Mesenchymal stem cell (in vitro differentiated cells and primary cell): ENCODE data around the gene ARHGAP32.

Experiments used
- DNase-seq: peaks from one replicate; pipeline ENCODE4 v3.0.0-alpha.2; 2013
- H2AFZ ChIP-seq: one replicate; pipeline ENCODE4 v1.6.1; 2013; ENCODE audit warnings: low read depth, mild to moderate bottlenecking, control low read depth, inconsistent platforms, low read length, moderate library complexity
- H2AK5ac ChIP-seq: 2 replicates; pipeline ENCODE4 v1.6.1; 2013; ENCODE audit warnings: low read length, moderate library complexity, mild to moderate bottlenecking, inconsistent platforms; ENCODE audit not compliant: severe bottlenecking
- H2BK120ac ChIP-seq: one replicate; pipeline ENCODE4 v1.6.1; 2013; ENCODE audit warnings: low read depth, mild to moderate bottlenecking, inconsistent platforms, low read length, moderate library complexity
- H2BK12ac ChIP-seq, 2 experiments: one replicate each; pipeline ENCODE4 v1.6.1; 2013; ENCODE audit warnings: inconsistent platforms in 2 of 2, low read length in 2 of 2, mild to moderate bottlenecking in 2 of 2, moderate library complexity in 2 of 2, control low read depth in 1 of 2
- H2BK15ac ChIP-seq: one replicate; pipeline ENCODE4 v1.6.1; 2013; ENCODE audit warnings: mild to moderate bottlenecking, low read depth, inconsistent platforms; ENCODE audit not compliant: poor library complexity, severe bottlenecking
- H2BK5ac ChIP-seq: 2 replicates; pipeline ENCODE4 v1.6.1; 2013; ENCODE audit warnings: low read depth, mild to moderate bottlenecking, low read length, control low read depth, inconsistent platforms; ENCODE audit not compliant: poor library complexity, severe bottlenecking
- H3K14ac ChIP-seq, 2 experiments: one replicate each; pipeline ENCODE4 v1.6.1; 2013; ENCODE audit warnings: inconsistent platforms in 2 of 2, low read length in 2 of 2, control low read depth in 1 of 2, mild to moderate bottlenecking in 1 of 2, moderate library complexity in 1 of 2
- H3K18ac ChIP-seq, 2 experiments: one replicate each; pipeline ENCODE4 v1.6.1; 2013; ENCODE audit warnings: inconsistent platforms in 2 of 2, low read length in 2 of 2, control low read depth in 1 of 2, low read depth in 1 of 2, mild to moderate bottlenecking in 1 of 2
- H3K23ac ChIP-seq, 2 experiments: one replicate each; pipeline ENCODE4 v1.6.1; 2013; ENCODE audit warnings: inconsistent platforms in 2 of 2, low read length in 2 of 2, mild to moderate bottlenecking in 2 of 2, moderate library complexity in 2 of 2, control low read depth in 1 of 2
- H3K27ac ChIP-seq: 2 replicates; pipeline ENCODE4 v1.5.1; 2013; ENCODE audit warnings: mild to moderate bottlenecking, moderate library complexity, low read length, control low read depth, inconsistent platforms; ENCODE audit not compliant: poor library complexity, severe bottlenecking
- H3K27me3 ChIP-seq, 2 experiments: 2 replicates each; pipeline versions ENCODE4 v1.6.1 to v1.7.0; 2013; ENCODE audit warnings: low read length in 2 of 2, mild to moderate bottlenecking in 2 of 2, moderate library complexity in 2 of 2, control low read depth in 1 of 2, inconsistent platforms in 1 of 2; ENCODE audit not compliant: control insufficient read depth in 1 of 2, insufficient read depth in 1 of 2
- H3K36me3 ChIP-seq, 2 experiments: 2 replicates each; pipeline versions ENCODE4 v1.6.1 to v1.7.0; 2013; ENCODE audit warnings: low read length in 2 of 2, control low read depth in 1 of 2, inconsistent platforms in 1 of 2, low read depth in 1 of 2, mild to moderate bottlenecking in 1 of 2; ENCODE audit not compliant: insufficient read depth in 2 of 2, control insufficient read depth in 1 of 2
- H3K4ac ChIP-seq, 2 experiments: one replicate each; pipeline ENCODE4 v1.6.1; 2013; ENCODE audit warnings: inconsistent platforms in 2 of 2, low read length in 2 of 2, mild to moderate bottlenecking in 2 of 2, moderate library complexity in 2 of 2, control low read depth in 1 of 2, low read depth in 1 of 2
- H3K4me1 ChIP-seq: 2 replicates; pipeline ENCODE4 v1.6.1; 2013; ENCODE audit warnings: low read depth, low read length, control low read depth; ENCODE audit not compliant: control insufficient read depth, insufficient read depth
- H3K4me2 ChIP-seq: 2 replicates; pipeline ENCODE4 v1.6.1; 2013; ENCODE audit warnings: low read length, mild to moderate bottlenecking, inconsistent platforms; ENCODE audit not compliant: poor library complexity, severe bottlenecking
- H3K4me3 ChIP-seq, 2 experiments: 2 replicates each; pipeline versions ENCODE4 v1.5.1 to v1.7.0; 2013; ENCODE audit warnings: low read length in 2 of 2, mild to moderate bottlenecking in 2 of 2, control low read depth in 1 of 2, low read depth in 1 of 2; ENCODE audit not compliant: insufficient read depth in 1 of 2
- H3K79me1 ChIP-seq: replicated peaks from 2 replicates; pipeline ENCODE4 v1.6.1; 2013; ENCODE audit warnings: mild to moderate bottlenecking, control low read depth, low read length, inconsistent platforms; ENCODE audit not compliant: poor library complexity, severe bottlenecking
- H3K9ac ChIP-seq: 2 replicates; pipeline ENCODE4 v1.7.0; 2013; ENCODE audit warnings: mild to moderate bottlenecking, low read length, moderate library complexity
- H3K9me3 ChIP-seq: 2 replicates; pipeline ENCODE4 v1.7.0; 2013; ENCODE audit warnings: mild to moderate bottlenecking, low read length; ENCODE audit not compliant: control insufficient read depth
- H4K8ac ChIP-seq: one replicate; pipeline ENCODE4 v1.6.1; 2013; ENCODE audit warnings: inconsistent platforms, mild to moderate bottlenecking, low read length, moderate library complexity
- H4K91ac ChIP-seq: one replicate; pipeline ENCODE4 v1.6.1; 2013; ENCODE audit warnings: mild to moderate bottlenecking, low read length, inconsistent platforms
- WGBS: methylation state at CpG from one replicate; pipeline ENCODE4 v1.1.7; 2013; ENCODE audit warnings: mixed read lengths; 5-methylcytosine and 5-hydroxymethylcytosine counted together

The ARHGAP32 gene

DNA sequence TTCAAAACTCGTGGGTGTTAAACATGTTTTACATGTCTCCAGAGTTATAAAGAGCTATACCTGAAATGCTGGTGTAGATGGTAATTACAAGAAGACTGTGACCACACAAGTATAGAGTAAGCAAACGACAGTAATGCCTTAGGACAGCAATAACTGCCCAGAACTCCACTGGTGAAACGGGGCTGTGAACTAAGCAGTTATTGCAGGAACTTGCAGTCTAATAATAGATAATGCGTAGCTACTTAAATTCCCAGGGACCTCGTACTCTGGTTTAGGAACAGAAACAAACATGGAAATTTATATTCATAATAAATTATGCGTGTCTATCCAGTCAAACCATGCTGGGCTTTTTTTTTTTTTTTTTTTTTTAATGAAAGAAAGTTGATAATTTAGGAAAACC, 224.5 kb downstream of the ARHGAP32 start:
- H2BK120ac ChIP-seq: no peak overlapping the region
- H3K4me1 ChIP-seq: no peaks in the 10 kb centered on the region
- no peak overlapping the region for H3K4me2 ChIP-seq
- H3K9ac ChIP-seq: no peak overlapping the region
- 56% methylated on average over 3 of the region's 6 CpGs for WGBS
- H2AFZ ChIP-seq: no peak overlapping the region
- H2BK5ac ChIP-seq: no peak overlapping the region
- no peak overlapping the region for H3K4me3 ChIP-seq
- H3K27ac ChIP-seq: no peak overlapping the region
- H3K9me3 ChIP-seq: no peaks in the 10 kb centered on the region
- no peak overlapping the region for H4K91ac ChIP-seq
- no peak overlapping the region for H3K23ac ChIP-seq
- H3K27me3 ChIP-seq: no peaks in the 10 kb centered on the region
- H4K8ac ChIP-seq: no peak overlapping the region
- H3K4ac ChIP-seq: no peak overlapping the region
- H3K79me1 ChIP-seq: no peaks in the 10 kb centered on the region
- DNase-seq: no peak
- H3K14ac ChIP-seq: no peak overlapping the region
- H2BK12ac ChIP-seq: no peak overlapping the region
- peaks cover 28 to 44% of the 10 kb centered on the region in 2 experiments for H3K36me3 ChIP-seq
- no peak overlapping the region for H2BK15ac ChIP-seq
- no peak overlapping the region for H3K18ac ChIP-seq
- H2AK5ac ChIP-seq: no peak overlapping the region

DNA sequence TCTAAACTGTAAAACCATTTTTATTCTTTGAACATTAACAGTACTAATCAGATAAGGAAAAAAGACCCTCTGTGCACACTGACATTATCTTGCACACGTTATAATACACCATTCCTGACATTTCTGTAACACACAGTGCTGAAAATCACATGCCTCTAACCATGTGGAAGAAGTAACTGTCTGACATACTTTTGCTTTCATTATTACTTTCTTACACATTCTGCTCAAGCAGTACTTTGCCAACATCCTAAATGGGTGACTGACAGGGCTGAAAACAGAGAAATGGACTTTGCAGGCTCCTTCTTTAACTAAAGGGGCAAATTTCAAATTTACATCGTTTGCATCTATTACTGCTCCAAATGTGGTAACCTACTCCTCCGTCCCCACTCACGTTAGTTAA, 226.6 kb downstream of the ARHGAP32 start:
- Histone ChIP-seq H2BK15ac (no peak overlapping the region), H4K8ac (no peak overlapping the region), H3K18ac (no peak overlapping the region), H2BK120ac (no peak overlapping the region), H2BK5ac (no peak overlapping the region), H3K27ac (no peak overlapping the region), H3K79me1 (no peaks in the 10 kb centered on the region), H3K4me1 (no peaks in the 10 kb centered on the region), H3K27me3 (no peaks in the 10 kb centered on the region), H3K23ac (no peak overlapping the region), H3K4me2 (no peak overlapping the region), H3K9me3 (no peaks in the 10 kb centered on the region), H3K4me3 (no peak overlapping the region), H4K91ac (no peak overlapping the region), H3K36me3 (peaks cover 20 to 27% of the 10 kb centered on the region in 2 experiments), H3K4ac (no peak overlapping the region), H2AK5ac (no peak overlapping the region), H3K9ac (peak overlapping the region; percentile 17), H2AFZ (no peak overlapping the region), H2BK12ac (no peak overlapping the region), H3K14ac (no peak overlapping the region)
- peak; percentile 30 for DNase-seq
- 56% methylated on average over 4 of the region's 4 CpGs for WGBS

DNA sequence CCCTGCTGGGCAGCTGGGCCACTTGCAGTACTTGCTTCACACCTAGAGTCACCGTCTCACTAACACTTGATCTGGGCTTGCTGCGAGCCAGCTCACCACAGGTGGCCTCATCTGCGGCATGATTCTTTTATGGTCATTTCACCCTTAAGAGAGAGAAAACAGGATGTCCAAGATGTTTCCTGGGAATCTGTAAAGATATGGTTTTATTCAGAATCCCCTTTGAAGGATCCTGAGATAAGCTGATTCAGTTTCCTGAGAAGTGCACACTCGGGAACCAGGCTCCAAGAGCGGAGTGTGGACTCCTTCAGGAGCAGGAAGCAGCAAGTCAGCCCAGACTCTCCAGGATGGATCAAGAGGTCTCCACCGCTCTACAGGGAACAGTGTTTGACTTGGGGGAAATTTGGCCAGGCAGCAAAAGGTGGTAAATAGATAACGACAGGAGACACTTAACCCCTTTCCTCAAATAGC, 227.6 kb downstream of the ARHGAP32 start:
- no peak overlapping the region for H2AK5ac ChIP-seq
- H3K79me1 ChIP-seq: no peaks in the 10 kb centered on the region
- no peak overlapping the region for H3K9ac ChIP-seq
- no peak overlapping the region for H3K14ac ChIP-seq
- H3K4me3 ChIP-seq: no peak overlapping the region
- no peak overlapping the region for H3K18ac ChIP-seq
- DNase-seq: no peak
- no peak overlapping the region for H3K4me2 ChIP-seq
- H3K4me1 ChIP-seq: no peaks in the 10 kb centered on the region
- H2BK12ac ChIP-seq: no peak overlapping the region
- no peaks in the 10 kb centered on the region for H3K9me3 ChIP-seq
- no peak overlapping the region for H2AFZ ChIP-seq
- H3K4ac ChIP-seq: no peak overlapping the region
- H4K91ac ChIP-seq: no peak overlapping the region
- peaks cover 10 to 17% of the 10 kb centered on the region in 2 experiments for H3K36me3 ChIP-seq
- no peak overlapping the region for H2BK5ac ChIP-seq
- no peak overlapping the region for H3K23ac ChIP-seq
- no peak overlapping the region for H3K27ac ChIP-seq
- WGBS: 51% methylated on average over 7 of the region's 7 CpGs
- no peak overlapping the region for H4K8ac ChIP-seq
- H2BK15ac ChIP-seq: no peak overlapping the region
- H2BK120ac ChIP-seq: no peak overlapping the region
- H3K27me3 ChIP-seq: no peaks in the 10 kb centered on the region

DNA sequence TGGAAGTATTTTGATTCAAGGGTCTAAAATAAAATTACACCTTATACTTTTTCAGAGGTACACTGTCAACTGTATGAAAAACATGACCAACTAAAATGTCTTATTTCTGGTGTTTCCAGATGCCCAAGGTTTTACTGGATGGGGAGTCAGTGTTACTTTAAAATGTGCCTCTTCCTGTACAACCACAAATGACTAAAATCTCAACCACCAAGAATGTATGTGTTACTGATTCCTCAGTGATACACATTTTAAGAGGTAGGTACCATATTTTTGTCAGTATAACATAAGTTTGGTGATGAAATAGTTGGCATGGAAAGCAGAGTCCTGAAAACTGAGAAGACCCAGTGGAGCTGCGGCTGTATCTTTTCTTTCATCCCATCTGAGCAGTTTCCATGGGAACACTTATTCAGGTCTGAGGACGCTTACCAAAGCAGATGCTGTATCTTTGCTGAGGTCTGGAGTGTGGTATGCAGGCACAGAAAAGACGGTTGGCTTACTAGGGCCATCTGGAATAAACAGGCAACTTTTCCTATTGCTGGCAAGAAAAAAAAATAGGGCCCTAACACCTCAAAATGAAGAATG, 228.3 kb downstream of the ARHGAP32 start:
- Histone ChIP-seq H3K4me1 (no peaks in the 10 kb centered on the region), H3K4me2 (no peak overlapping the region), H3K9me3 (no peaks in the 10 kb centered on the region), H2AFZ (no peak overlapping the region), H3K27me3 (no peaks in the 10 kb centered on the region), H3K23ac (no peak overlapping the region), H3K27ac (no peak overlapping the region), H4K91ac (no peak overlapping the region), H2BK12ac (no peak overlapping the region), H4K8ac (no peak overlapping the region), H3K14ac (no peak overlapping the region), H2AK5ac (no peak overlapping the region), H3K9ac (no peak overlapping the region), H3K4ac (no peak overlapping the region), H3K36me3 (peaks cover 4 to 10% of the 10 kb centered on the region in 2 experiments), H2BK15ac (no peak overlapping the region), H3K79me1 (no peaks in the 10 kb centered on the region), H3K4me3 (no peak overlapping the region), H2BK120ac (no peak overlapping the region), H3K18ac (no peak overlapping the region), H2BK5ac (no peak overlapping the region)
- no peak for DNase-seq
- WGBS: 70% methylated on average over 3 of the region's 3 CpGs
